Hepatocyte (in vitro differentiated cells): ENCODE measurements around the gene LZIC. TPM values are rescaled to one million over a fixed set of nuclear protein-coding genes. Genes with fewer than 3 reads are reported as not detected.

Experiments
- DNase-seq: peaks from one replicate; pipeline ENCODE4 v3.0.0-alpha.2; 2016; ENCODE audit warnings: low spot score
- H2AFZ ChIP-seq: fragments of 200-600 bp; sonication (generic); 2 replicates; pipeline ENCODE4 v1.6.0; 2016; ENCODE audit warnings: antibody characterized with exemption, mild to moderate bottlenecking
- H3K27ac ChIP-seq: fragments of 200-600 bp; sonication (generic); 2 replicates; pipeline ENCODE4 v1.5.1; 2016; ENCODE audit warnings: mild to moderate bottlenecking
- H3K27me3 ChIP-seq: fragments of 200-600 bp; sonication (generic); 2 replicates; pipeline ENCODE4 v1.6.1; 2016
- H3K36me3 ChIP-seq: fragments of 200-600 bp; sonication (generic); replicated peaks from 2 replicates; pipeline ENCODE4 v1.5.1; 2016; ENCODE audit warnings: low read depth; ENCODE audit not compliant: insufficient read depth
- H3K4me1 ChIP-seq: fragments of 200-600 bp; sonication (generic); 2 replicates; pipeline ENCODE4 v1.5.1; 2016; ENCODE audit warnings: mild to moderate bottlenecking, moderate library complexity; ENCODE audit not compliant: insufficient read depth
- H3K4me2 ChIP-seq: fragments of 200-600 bp; sonication (generic); 2 replicates; pipeline ENCODE4 v1.6.0; 2016
- H3K4me3 ChIP-seq: fragments of 200-600 bp; sonication (generic); 2 replicates; pipeline ENCODE4 v1.5.1; 2016; ENCODE audit warnings: mild to moderate bottlenecking
- H3K79me2 ChIP-seq: fragments of 200-600 bp; sonication (generic); 2 replicates; pipeline ENCODE4 v1.6.0; 2017; ENCODE audit warnings: mild to moderate bottlenecking
- H3K9me2 ChIP-seq: fragments of 200-600 bp; sonication (generic); replicated peaks from 2 replicates; pipeline ENCODE4 v1.6.0; 2017; ENCODE audit warnings: mild to moderate bottlenecking; ENCODE audit not compliant: insufficient read depth
- H3K9me3 ChIP-seq: fragments of 200-600 bp; sonication (generic); 2 replicates; pipeline ENCODE4 v1.5.1; 2016; ENCODE audit warnings: low read depth, mild to moderate bottlenecking
- H4K20me1 ChIP-seq: fragments of 200-600 bp; sonication (generic); 2 replicates; pipeline ENCODE4 v1.6.0; 2016; ENCODE audit warnings: mild to moderate bottlenecking; ENCODE audit not compliant: insufficient read depth, poor library complexity, severe bottlenecking
- EZH2 ChIP-seq: fragments of 200-600 bp; sonication (generic); IDR thresholded peaks from 2 replicates; pipeline ENCODE4 v1.6.1; 2016; ENCODE audit warnings: antibody characterized with exemption, mild to moderate bottlenecking, borderline replicate concordance
- EZH2phosphoT487 ChIP-seq: fragments of 200-600 bp; sonication (generic); IDR thresholded peaks from one replicate; pipeline ENCODE4 v1.6.1; 2018; ENCODE audit warnings: antibody characterized with exemption, mild to moderate bottlenecking, low read depth, moderate library complexity; ENCODE audit not compliant: unreplicated experiment, severe bottlenecking
- WGBS: methylation state at CpG from one replicate; pipeline ENCODE4 v1.1.6; 2016; ENCODE audit warnings: low lambda C conversion rate; ENCODE audit errors: missing lambda C conversion rate; 5-methylcytosine and 5-hydroxymethylcytosine counted together
- polyA plus RNA-seq: library from polyadenylated mRNA; unstranded; fragments of >200 nt; fragmentation: Nextera tagmentation; extraction: Ambion mirVana; gene quantifications from 2 replicates; pipeline ENCODE4 v1.2.1, GENCODE V29; 2016
- total RNA-seq: library from RNA; depleted of rRNA; stranded (reverse); fragments of >200 nt; gene quantifications from 2 replicates; pipeline ENCODE4 v1.2.3, GENCODE V29; 2014
- TF ChIP-seq, protein P1 (sequence below): fragments of 200-600 bp; sonication (generic); IDR thresholded peaks from 2 replicates; pipeline ENCODE4 v1.5.1; 2016; ENCODE audit warnings: antibody characterized with exemption, mild to moderate bottlenecking; ENCODE audit not compliant: poor library complexity

LZIC gene
- total and polyA plus RNA-seq, 2 experiments from 2014 or later: 24.2 to 48.1 TPM

DNA sequence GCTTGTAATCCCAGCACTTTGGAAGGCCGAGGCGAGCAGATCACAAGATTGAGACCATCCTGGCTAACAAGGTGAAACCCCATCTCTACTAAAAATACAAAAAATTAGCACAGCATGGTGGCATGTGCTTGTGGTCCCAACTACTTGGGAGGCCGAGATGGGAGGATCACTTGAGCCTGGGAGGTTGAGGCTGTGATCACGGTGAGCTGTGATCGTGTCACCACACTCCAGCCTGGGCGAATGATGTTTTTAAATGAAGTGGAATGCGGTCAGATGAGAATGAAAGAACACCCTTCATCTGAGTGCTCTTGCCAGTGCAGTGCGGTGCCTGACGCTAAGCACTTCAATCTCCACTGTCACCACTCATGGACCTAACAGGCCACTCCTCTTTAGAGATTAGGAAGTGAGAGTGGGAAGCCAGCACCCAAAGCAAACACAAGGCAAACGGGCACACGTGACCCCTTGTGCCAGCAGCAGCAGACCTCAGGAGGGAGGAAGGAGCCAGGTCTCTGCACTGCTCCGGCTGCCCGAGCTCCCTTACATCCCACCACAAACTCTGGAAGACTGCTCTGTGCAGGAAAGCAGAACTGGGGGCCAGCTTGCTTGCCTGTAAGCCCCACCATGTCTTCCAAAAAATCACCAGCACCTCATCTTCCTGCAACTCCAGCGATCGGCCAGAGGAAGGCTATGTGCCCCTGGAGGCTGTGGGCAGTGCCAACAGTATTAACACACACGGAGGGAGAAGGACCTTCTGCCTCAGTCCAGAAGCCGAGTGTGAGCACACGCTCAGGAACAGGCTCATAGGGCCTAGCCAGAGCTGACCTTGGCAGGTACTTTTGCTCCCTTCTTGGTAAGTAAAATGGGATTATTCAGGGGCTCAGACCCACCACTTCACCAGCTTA, 42.8 kb downstream of the LZIC start:
- WGBS: 77% methylated on average over 18 of the region's 18 CpGs
- H4K20me1 ChIP-seq: no peaks in the 10 kb centered on the region
- TF ChIP-seq, protein P1, sequence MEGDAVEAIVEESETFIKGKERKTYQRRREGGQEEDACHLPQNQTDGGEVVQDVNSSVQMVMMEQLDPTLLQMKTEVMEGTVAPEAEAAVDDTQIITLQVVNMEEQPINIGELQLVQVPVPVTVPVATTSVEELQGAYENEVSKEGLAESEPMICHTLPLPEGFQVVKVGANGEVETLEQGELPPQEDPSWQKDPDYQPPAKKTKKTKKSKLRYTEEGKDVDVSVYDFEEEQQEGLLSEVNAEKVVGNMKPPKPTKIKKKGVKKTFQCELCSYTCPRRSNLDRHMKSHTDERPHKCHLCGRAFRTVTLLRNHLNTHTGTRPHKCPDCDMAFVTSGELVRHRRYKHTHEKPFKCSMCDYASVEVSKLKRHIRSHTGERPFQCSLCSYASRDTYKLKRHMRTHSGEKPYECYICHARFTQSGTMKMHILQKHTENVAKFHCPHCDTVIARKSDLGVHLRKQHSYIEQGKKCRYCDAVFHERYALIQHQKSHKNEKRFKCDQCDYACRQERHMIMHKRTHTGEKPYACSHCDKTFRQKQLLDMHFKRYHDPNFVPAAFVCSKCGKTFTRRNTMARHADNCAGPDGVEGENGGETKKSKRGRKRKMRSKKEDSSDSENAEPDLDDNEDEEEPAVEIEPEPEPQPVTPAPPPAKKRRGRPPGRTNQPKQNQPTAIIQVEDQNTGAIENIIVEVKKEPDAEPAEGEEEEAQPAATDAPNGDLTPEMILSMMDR: no peak
- no peak for TF ChIP-seq EZH2phosphoT487
- H3K9me2 ChIP-seq: no peaks in the 10 kb centered on the region
- no peak overlapping the region for H3K4me3 ChIP-seq
- peak overlapping the region; percentile 37 for H3K27ac ChIP-seq
- H3K36me3 ChIP-seq: no peaks in the 10 kb centered on the region
- no peak overlapping the region for H3K4me2 ChIP-seq
- no peaks in the 10 kb centered on the region for H3K27me3 ChIP-seq
- H3K4me1 ChIP-seq: no peaks in the 10 kb centered on the region
- H3K79me2 ChIP-seq: peaks cover 71% of the 10 kb centered on the region
- peak; percentile 73 for DNase-seq
- no peaks in the 10 kb centered on the region for H3K9me3 ChIP-seq
- no peak overlapping the region for H2AFZ ChIP-seq

DNA sequence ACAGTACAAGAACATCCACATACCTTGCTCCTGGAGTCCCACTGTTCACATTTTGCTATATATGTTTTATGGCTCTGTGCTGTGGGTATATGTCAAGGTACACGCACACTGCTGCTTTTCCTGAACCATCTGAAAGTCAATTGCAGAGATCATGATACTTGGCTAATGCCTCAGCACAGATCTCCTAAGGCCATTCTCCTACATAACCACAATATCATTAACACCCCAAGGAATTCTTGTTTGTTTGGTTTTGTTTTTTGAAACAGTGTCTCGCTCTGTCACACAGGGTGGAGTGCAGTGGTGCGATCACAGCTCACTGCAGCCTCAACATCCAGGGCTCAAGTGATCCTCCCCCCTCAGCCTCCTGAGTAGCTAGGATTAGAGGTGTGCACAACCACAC, 49.1 kb downstream of the LZIC start:
- Histone ChIP-seq H3K79me2 (peaks cover 33% of the 10 kb centered on the region), H3K36me3 (no peaks in the 10 kb centered on the region), H3K27ac (no peak overlapping the region), H3K4me1 (peaks cover 16% of the 10 kb centered on the region), H3K4me3 (no peak overlapping the region), H4K20me1 (no peaks in the 10 kb centered on the region), H3K4me2 (no peak overlapping the region), H3K27me3 (no peaks in the 10 kb centered on the region), H2AFZ (no peak overlapping the region), H3K9me2 (no peaks in the 10 kb centered on the region), H3K9me3 (no peaks in the 10 kb centered on the region)
- no peak for DNase-seq
- 79% methylated on average over 3 of the region's 3 CpGs for WGBS
- TF ChIP-seq EZH2 (no peak), EZH2phosphoT487 (no peak)
- TF ChIP-seq, protein P1: no peak

DNA sequence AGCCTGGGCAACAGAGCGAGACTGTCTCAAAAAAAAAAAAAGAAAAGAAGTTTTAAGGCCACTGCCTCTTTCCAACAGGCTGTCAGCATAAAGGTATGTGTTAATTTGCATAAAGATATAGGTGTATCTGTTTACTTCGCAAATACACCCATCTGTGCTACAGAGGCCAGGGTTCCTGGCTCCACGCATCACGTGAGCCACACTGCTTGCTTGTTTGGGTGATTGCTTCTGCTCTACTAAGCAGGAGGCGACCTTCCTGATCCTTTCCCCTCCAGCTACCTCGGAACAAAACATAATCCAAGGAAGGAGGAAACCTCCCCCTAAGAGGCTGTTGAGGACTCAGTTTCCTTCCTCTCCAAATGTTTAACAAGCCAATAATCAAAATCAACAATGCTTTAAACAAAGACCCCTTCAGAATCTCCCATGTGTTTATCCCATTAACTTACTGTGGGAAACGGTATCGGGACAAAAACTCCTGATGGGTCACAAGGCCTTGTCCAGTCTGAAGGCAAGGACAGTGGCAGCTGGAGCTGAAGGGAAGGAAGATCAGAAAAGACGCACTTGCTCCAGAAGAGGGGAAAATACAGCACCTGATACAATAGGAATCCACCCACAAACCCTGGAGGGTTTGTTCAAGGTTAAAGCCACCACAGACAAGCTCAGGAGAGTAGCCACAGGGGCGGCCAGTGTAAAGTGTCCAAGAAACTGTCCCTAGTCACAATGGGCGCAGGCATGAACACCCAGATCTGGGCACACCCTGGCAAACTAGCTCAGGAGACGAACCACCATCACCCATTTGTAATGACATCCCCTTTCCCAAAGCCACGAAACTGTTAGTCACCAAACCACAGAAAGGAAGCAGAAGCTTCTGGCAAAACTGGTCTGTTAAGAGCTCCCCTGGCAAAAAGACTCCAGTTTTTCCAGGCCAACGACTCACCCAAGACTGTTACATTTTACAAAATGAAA, 50.3 kb downstream of the LZIC start:
- no peak overlapping the region for H3K4me2 ChIP-seq
- H3K27me3 ChIP-seq: no peaks in the 10 kb centered on the region
- no peak for TF ChIP-seq EZH2phosphoT487
- TF ChIP-seq, protein P1: no peak
- no peak for TF ChIP-seq EZH2
- H3K36me3 ChIP-seq: no peaks in the 10 kb centered on the region
- DNase-seq: no peak
- no peak overlapping the region for H2AFZ ChIP-seq
- 73% methylated on average over 14 of the region's 14 CpGs for WGBS
- peak overlapping the region; percentile 58 for H3K27ac ChIP-seq
- no peaks in the 10 kb centered on the region for H3K9me2 ChIP-seq
- H4K20me1 ChIP-seq: no peaks in the 10 kb centered on the region
- H3K79me2 ChIP-seq: peaks cover 26% of the 10 kb centered on the region
- peaks cover 16% of the 10 kb centered on the region for H3K4me1 ChIP-seq
- H3K9me3 ChIP-seq: no peaks in the 10 kb centered on the region
- H3K4me3 ChIP-seq: no peak overlapping the region
